Esophagus muscularis mucosa (tissue), 4 donors: ENCODE results near the gene MRTFA. TPM values are rescaled to one million over a fixed set of nuclear protein-coding genes. Genes with fewer than 3 reads are reported as not detected.
"Not testable (repeated sequence)": the region's sequence is repeated elsewhere in the genome, so short reads cannot be mapped to it uniquely, and the experiment has no call there.

Experiments
- DNase-seq: peaks from one replicate; pipeline ENCODE4 v3.0.0-alpha.2; 2017; ENCODE audit errors: extremely low spot score
- H3K27ac ChIP-seq, 4 donors: fragments of 200-600 bp; sonication (generic); replicated peaks in 1 of 4; 1 replicate in 3 of 4; 2 replicates in 1 of 4; pipeline ENCODE4 v1.5.1; 2016 to 2019; ENCODE audit warnings: mild to moderate bottlenecking in 1 of 4
- H3K27me3 ChIP-seq, 4 donors: fragments of 200-600 bp; sonication (generic); one replicate each; pipeline versions ENCODE4 v1.5.1 to v1.6.0; 2016 to 2019
- H3K36me3 ChIP-seq, 4 donors: fragments of 200-600 bp; sonication (generic); one replicate each; pipeline ENCODE4 v1.5.1; 2016 to 2019
- H3K4me1 ChIP-seq, 4 donors: fragments of 200-600 bp; sonication (generic); one replicate each; pipeline ENCODE4 v1.5.1; 2016 to 2019
- H3K4me3 ChIP-seq, 4 donors: fragments of 200-600 bp; sonication (generic); 1 replicate in 2 of 4; 2 replicates in 2 of 4; pipeline ENCODE4 v1.5.1; 2016 to 2019; ENCODE audit warnings: mild to moderate bottlenecking in 4 of 4, moderate library complexity in 1 of 4
- H3K9me3 ChIP-seq, 4 donors: fragments of 200-600 bp; sonication (generic); 1 replicate in 3 of 4; 2 replicates in 1 of 4; pipeline ENCODE4 v1.5.1; 2016 to 2019
- EP300 ChIP-seq: sonication (generic); formaldehyde crosslinking; IDR thresholded peaks from one replicate; pipeline ENCODE4 v1.6.1; 2017; ENCODE audit warnings: antibody characterized with exemption
- POLR2A ChIP-seq: fragments of 450-650 bp; IDR thresholded peaks from one replicate; pipeline ENCODE4 v1.6.1; 2017; ENCODE audit warnings: antibody characterized with exemption, moderate library complexity, mild to moderate bottlenecking, low read depth
- POLR2AphosphoS5 ChIP-seq, 2 donors: sonication (generic); formaldehyde crosslinking; IDR thresholded peaks; one replicate each; pipeline ENCODE4 v1.6.1; 2017; ENCODE audit warnings: antibody characterized with exemption in 2 of 2
- WGBS: methylation state at CpG from one replicate; pipeline ENCODE4 v1.1.5; 2018; 5-methylcytosine and 5-hydroxymethylcytosine counted together
- intact Hi-C: fragments of 100-400 bp; cut with DNase I; formaldehyde crosslinking; loops from one replicate; pipeline ENCODE4 v1.15.1; 2023
- total RNA-seq, 4 donors: library from RNA; depleted of rRNA; stranded (reverse); fragments of >200 nt; gene quantifications; one replicate each; pipeline versions ENCODE4 v1.1.0 to v1.2.1, GENCODE V29; 2016
- TF ChIP-seq, protein P1 (sequence below), 3 experiments: fragments of 200-600 bp in 2 of 3; fragments of 450-650 bp in 1 of 3; sonication (generic) in 2 of 3; IDR thresholded peaks; one replicate each; pipeline ENCODE4 v1.5.1; 2017 to 2019; ENCODE audit warnings: antibody characterized with exemption in 3 of 3, mild to moderate bottlenecking in 2 of 3, moderate library complexity in 1 of 3

The MRTFA gene
- total RNA-seq, 4 donors from 2014 or later = 55.6 to 88.7 (median 73.6) TPM

GRCh38 chr22:40599731-40600130, 36.8 kb downstream of the MRTFA start:
- no peaks in the 10 kb centered on the region for H3K9me3 ChIP-seq
- no peaks in the 10 kb centered on the region for H3K27me3 ChIP-seq
- 97% methylated on average over 6 of the region's 6 CpGs for WGBS
- no peaks in the 10 kb centered on the region for H3K36me3 ChIP-seq
- peaks cover 53 to 82% (median 80%) of the 10 kb centered on the region in 4 donors for H3K4me1 ChIP-seq
- no peak overlapping the region for H3K4me3 ChIP-seq
- no peak for DNase-seq
- no peak overlapping the region for H3K27ac ChIP-seq
- no peak for TF ChIP-seq POLR2A
- TF ChIP-seq POLR2AphosphoS5 (IDR thresholded peaks at IDR 0.05) = no peak
- TF ChIP-seq EP300 = no peak
- TF ChIP-seq, protein P1, sequence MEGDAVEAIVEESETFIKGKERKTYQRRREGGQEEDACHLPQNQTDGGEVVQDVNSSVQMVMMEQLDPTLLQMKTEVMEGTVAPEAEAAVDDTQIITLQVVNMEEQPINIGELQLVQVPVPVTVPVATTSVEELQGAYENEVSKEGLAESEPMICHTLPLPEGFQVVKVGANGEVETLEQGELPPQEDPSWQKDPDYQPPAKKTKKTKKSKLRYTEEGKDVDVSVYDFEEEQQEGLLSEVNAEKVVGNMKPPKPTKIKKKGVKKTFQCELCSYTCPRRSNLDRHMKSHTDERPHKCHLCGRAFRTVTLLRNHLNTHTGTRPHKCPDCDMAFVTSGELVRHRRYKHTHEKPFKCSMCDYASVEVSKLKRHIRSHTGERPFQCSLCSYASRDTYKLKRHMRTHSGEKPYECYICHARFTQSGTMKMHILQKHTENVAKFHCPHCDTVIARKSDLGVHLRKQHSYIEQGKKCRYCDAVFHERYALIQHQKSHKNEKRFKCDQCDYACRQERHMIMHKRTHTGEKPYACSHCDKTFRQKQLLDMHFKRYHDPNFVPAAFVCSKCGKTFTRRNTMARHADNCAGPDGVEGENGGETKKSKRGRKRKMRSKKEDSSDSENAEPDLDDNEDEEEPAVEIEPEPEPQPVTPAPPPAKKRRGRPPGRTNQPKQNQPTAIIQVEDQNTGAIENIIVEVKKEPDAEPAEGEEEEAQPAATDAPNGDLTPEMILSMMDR (IDR thresholded peaks at IDR 0.05) = no peak
- intact Hi-C loops = no loop called here

DNA sequence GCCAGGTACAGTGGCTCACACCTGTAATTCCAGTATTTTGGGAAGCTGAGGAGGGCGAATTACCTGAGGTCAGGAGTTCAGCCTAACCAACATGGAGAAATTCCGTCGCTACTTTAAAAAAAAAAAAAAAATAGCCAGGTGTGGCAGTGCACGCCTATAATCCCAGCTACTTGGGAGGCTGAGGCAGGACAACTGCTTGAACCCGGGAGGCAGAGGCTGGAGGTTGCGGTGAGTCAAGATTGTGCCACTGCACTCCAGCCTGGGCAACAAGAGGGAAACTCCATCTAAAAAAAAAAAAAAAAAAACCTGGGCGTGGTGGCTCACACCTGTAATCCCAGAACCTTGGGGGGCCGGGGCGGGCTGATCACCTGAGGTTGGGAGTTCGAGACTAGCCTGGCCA, 37.8 kb downstream of the MRTFA start:
- H3K36me3 ChIP-seq, H3K4me3 ChIP-seq, H3K27me3 ChIP-seq, H3K27ac ChIP-seq, H3K9me3 ChIP-seq, DNase-seq, intact Hi-C loops: not testable (repeated sequence)
- H3K4me1 ChIP-seq = peaks cover 58 to 90% (median 82%) of the 10 kb centered on the region in 4 donors
- WGBS = 95% methylated on average over 10 of the region's 10 CpGs

- Histone ChIP-seq H3K4me3 (peak overlapping the region in 3 of 4 donors; percentile 5 to 26 (median 18)), H3K4me1 (peaks cover 58 to 90% (median 81%) of the 10 kb centered on the region in 4 donors), H3K27me3 (no peaks in the 10 kb centered on the region), H3K9me3 (no peaks in the 10 kb centered on the region), H3K36me3 (no peaks in the 10 kb centered on the region), H3K27ac (peak overlapping the region; percentile 1 to 54 (median 41))
- DNase-seq = no peak
- intact Hi-C loops = no loop called here
- 53% methylated on average over 7 of the region's 7 CpGs for WGBS
- TF ChIP-seq POLR2A = no peak
- TF ChIP-seq, protein P1 (IDR thresholded peaks at IDR 0.05) = no peak
- no peak for TF ChIP-seq POLR2AphosphoS5 (IDR thresholded peaks at IDR 0.05)
- no peak for TF ChIP-seq EP300
These were observed 38.7 kb downstream of the MRTFA start for GRCh38 chr22:40597526-40598430.

DNA sequence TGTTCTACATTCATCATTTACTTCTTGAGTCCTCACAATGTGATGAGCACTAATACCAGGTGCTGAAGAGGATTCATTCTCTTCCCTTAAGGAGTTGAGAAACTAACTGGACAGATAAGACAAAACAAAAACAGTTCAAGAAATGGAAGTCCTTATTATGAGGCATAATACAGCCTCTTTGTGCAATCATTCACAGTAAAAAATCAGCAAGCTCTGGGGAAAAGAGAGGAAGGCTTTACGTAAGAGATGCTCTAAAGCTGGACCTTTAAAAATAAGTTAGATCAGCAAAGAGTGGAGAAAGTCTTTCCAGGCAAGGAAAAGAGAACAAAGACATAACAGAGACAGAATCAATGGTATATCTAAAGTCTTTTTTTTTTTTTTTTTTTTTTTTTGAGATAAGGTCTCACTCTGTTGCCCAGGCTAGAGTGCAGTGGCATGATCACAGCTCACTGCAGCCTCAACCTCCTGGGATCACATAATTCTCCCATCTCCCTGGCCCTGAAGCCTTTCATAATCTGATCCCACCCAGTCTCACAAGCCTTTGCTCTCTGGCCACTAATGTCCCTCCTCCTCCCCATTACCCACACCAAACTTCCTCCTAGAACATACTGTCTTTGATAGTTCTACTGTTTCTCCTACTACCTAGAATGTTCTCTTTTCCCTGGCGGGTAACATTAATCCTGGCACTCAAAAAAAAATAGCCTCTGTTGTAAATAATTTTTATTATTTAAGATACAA, 40.9 kb downstream of the MRTFA start:
- H3K27me3 ChIP-seq = no peaks in the 10 kb centered on the region
- peak overlapping the region in 2 of 4 donors; percentile 53 to 54 for H3K27ac ChIP-seq
- no peak overlapping the region for H3K4me3 ChIP-seq
- WGBS = 80% methylated on average over 2 of the region's 2 CpGs
- DNase-seq = no peak
- no peaks in the 10 kb centered on the region for H3K36me3 ChIP-seq
- no peaks in the 10 kb centered on the region for H3K9me3 ChIP-seq
- intact Hi-C loops = no loop called here
- H3K4me1 ChIP-seq = peaks cover 46 to 75% (median 66%) of the 10 kb centered on the region in 4 donors
- no peak for TF ChIP-seq POLR2A
- TF ChIP-seq EP300 = no peak
- no peak for TF ChIP-seq POLR2AphosphoS5 (IDR thresholded peaks at IDR 0.05)
- TF ChIP-seq, protein P1 (IDR thresholded peaks at IDR 0.05) = no peak

GRCh38 chr22:40594924-40595323, 41.6 kb downstream of the MRTFA start:
- WGBS = 84% methylated on average over 7 of the region's 8 CpGs
- intact Hi-C loops = no loop called here
- no peak for DNase-seq
- Histone ChIP-seq H3K36me3 (no peaks in the 10 kb centered on the region), H3K27me3 (no peaks in the 10 kb centered on the region), H3K27ac (no peak overlapping the region), H3K4me1 (peaks cover 45 to 67% (median 61%) of the 10 kb centered on the region in 4 donors), H3K9me3 (no peaks in the 10 kb centered on the region), H3K4me3 (no peak overlapping the region)
- no peak for TF ChIP-seq POLR2AphosphoS5 (IDR thresholded peaks at IDR 0.05)
- no peak for TF ChIP-seq POLR2A
- TF ChIP-seq EP300 = no peak
- TF ChIP-seq, protein P1 (IDR thresholded peaks at IDR 0.05) = no peak
